ENCODE measurements around the gene ZFP30.
"Not testable (repeated sequence)": the region's sequence is repeated elsewhere in the genome, so short reads cannot be mapped to it uniquely, and the experiment has no call there.

Gene ZFP30

DNA sequence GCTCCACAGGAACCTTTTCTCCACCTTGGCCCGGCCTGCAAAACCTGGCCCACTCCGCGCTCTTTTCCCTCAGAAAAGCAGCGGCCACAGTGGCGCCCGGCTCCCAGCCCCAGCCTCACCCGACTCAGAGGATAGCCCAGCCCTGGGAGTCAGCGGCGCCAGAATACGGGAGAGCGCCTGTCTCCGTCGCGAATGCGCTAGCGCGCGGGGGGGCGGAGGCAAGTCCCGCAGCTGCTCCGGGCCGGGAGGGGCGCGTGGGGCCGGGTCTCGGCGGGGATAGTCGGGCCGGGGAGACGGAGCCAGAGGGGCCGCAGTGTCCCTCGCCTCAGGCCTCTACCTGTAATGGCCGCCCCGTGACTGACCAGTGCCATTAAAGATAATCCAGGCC lies at the start of gene ZFP30:
ZFP30 (minus strand) TSS at position 165 of the 388 bp plus-strand sequence. CDS start 7,643 bp downstream, outside the sequence.
- peak; percentile 93 for DNase-seq (ENCODE audit: low spot score)

DNA sequence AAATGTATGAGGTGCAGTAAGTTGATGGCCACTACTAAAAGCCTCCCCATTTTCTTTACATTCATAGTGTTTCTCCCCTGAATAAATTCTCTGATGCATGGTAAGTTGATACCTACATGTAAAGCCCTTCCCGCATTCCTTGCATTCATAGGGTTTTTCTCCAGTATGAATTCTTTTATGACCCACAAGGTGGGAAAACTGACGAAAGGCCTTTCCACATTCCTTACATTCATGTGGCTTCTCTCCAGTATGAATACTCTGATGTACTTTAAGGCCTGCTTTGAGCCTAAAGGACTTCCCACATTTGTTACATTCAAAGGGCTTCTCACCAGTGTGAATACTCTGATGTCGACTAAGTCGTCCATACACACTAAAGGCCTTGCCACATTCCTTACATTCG lies 43.8 kb upstream of the ZFP30 start:
- peak; percentile 30 for DNase-seq (ENCODE audit: low spot score)

DNA sequence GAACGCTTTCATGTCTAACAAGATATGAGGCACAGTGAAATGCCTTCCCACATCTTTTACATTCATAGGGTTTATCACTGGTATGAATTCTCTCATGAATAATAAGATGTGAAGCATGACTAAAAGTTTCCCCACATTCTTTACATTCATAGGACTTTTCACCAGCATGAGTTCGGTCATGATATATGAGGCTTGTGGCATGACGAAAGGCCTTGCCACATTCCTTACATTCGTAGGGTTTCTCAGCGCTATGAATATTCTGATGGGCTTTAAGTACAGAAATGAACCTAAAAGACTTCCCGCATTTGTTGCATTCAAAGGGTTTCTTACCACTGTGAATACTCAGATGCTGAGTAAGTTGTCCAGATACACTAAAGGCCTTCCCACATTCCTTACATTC lies 43.0 kb upstream of the ZFP30 start:
- DNase-seq (ENCODE audit: low spot score), result no peak

DNA sequence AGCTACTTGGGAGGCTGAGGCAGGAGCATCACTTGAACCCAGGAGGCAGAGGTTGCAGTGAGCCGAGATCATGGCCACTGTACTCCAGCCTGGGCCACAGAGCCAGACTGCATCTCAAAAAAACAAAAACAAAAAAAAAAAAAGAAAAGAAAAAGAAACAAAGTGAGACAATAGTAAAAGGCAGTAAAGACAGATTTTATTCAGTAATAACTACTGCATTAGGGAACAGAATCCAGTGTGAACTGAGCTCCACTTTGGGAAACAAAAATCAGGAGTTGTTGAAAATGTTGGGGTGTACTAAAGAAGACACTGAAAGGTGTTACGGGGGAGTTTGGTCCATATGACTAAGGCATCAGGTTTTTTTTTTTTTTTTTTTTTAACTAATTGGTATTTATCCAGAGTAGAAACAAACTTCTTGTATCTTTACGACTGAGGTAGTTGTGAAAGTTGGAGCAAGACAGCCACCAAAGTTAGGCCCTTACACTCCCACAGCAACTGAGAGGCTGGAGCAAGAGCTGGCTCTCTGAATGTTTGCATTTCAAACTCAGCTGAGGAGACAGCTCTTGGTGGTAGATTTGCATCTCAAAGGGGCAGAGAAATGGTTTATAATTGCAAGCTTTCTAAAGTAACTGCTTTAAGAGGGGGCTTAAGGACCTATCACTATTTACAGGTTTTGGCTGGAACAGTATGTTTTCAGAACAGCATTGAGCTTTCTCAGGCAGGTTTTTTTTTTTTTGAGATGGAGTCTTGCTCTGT lies 40.1 kb upstream of the ZFP30 start:
- DNase-seq (ENCODE audit: low spot score), result no peak

DNA sequence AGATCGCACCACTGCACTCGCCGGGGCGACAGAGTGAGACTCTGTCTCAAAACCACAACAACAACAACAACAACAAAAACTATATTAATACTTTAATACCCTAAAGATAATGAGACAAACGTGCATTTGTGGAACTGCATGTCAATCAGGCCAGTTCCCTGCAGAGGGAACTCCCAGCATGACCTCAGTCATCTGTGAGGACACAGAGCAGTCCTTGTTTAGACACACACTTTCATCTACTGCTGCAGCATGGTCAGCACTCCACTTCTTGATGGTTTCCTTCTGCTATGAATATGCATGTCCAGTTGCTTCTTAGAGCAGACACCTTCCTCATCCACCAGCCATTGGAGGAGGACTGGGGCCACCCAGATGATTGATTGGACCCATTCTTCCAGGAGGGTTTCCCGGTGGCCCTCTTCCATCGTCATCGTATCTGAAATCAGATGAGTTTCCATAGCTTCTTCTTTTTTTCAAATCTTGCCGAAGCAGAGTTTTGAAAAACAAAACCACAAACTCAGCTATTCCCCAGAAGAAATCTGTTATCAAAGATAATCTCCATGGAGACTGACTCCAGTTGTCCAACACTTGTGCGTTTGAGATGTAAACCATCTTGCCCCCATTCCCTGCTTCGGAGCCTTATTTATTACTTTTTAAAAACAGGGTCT lies 37.8 kb upstream of the ZFP30 start:
- no peak for DNase-seq (ENCODE audit: low spot score)

DNA sequence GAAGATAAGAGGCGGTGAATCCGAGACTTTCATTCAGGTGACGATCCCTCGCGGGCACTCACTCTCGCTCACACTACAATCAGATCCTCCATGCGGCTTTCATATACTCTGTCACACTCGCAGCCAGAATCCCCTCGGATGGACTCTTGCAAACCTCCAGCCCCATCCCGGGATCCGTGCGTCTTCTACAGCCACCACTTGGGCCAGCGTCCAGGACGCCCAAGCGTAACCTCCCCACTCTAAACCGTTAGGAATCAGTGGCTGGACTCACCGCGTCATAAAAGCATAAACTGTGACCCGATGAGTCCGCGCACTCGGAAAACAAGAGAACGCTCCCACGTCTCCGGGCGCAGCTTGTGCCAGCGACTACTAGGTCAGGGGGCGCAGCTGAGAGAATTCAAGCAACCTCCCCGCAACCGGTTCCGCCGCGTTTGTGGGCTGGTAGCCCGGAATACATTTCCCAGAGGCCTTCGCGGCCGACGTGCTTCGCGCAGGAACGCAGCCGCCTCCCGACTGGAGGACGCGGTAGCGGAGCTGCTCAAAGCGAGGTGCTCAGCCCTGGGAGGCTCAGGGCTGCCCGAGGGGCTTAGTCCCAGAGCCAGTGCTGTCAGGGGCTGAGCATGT lies 36.7 kb upstream of the ZFP30 start:
- peak; percentile 44 for DNase-seq (ENCODE audit: low spot score)

DNA sequence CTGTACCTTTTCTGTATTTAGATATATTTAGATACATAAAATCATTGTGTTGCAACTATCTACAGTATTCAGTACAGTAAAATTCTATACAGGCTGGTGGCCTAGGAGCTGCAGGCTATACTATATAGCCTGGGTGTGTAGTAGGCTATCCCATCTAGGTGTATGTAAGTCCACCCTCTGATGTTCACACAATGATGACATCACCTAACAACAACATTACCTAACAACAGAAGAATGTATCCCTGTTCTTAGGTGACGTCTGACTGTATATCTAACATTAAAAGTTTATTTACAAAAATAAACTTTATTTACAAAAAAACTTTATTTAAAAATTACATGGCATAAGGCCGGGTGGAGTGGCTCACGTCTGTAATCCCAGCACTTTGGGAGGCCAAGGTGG lies 28.3 kb upstream of the ZFP30 start:
- DNase-seq (ENCODE audit: low spot score), result no peak

DNA sequence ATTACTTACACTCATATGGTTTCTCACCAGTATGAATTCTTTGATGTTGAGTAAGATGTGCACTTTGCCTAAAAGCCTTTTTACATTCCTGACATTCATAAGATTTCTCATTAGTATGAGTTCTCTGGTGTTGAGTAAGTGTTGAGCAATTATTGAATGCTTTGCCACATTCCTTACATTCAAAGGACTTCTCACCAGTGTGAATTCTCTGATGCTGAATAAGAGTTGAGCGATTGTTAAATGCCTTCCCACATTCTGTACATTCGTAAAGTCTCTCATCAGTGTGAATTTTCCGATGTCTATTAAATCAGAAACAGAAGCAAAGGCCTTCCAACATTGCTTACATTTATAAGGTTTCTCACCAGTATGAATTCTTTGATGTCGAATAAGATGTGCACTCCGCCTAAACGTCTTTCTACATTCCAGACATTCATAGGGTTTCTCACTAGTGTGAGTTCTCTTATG lies 14.2 kb upstream of the ZFP30 start:
- no peak for DNase-seq (ENCODE audit: low spot score)

DNA sequence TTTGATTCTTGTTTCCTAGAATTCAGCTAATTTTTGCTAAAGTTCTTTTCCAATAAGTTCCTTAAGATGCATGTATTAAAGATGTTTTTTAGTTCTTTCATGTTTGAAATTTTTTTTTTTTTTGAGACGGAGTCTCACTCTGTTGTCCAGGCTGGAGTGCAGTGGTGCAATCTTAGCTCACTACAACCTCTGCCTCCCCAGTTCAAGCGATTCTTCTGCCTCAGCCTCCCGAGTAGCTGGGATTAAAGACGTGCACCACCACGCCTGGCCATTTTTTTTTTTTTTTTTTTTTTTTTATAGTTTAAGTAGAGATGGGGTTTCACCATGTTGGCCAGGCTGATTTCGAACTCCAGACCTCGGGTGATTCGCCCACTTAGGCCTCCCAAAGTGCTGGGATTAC lies 1.9 kb upstream of the ZFP30 start:
- DNase-seq (ENCODE audit: low spot score), result not testable (repeated sequence)

DNA sequence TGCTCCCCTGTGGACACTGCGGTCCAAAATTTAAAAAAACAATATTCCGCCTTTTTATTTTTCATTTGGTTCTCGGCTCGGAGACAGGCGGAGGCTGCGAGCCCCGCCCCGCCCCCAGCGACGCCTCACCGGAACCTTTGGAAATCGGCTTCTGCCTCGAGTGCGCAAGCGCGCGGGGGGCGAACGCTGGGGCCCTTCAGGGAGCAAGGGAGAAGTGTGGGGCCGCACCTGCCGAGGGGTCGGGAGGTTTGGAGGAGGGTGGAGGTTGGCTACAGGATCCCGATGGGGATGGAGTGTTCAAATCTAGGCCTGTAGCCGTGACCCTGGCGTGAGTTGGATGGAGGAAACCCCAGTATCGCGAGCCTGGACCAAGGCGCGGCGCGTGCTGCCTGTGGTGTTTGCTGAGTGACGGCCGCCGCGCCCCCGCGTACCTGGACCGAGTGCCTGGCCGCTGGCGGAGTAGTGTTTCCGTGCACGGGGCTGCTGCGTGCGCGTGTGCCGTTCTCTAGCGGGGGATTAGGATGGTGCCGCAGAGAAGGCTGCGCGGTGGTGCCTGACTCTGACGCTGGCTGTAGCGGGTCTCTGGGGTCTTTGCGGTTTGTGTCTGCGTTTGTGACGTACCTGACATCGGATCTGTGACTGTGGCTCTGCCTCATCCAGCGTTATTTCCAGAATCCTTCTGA lies 565 bp upstream of the ZFP30 start:
- DNase-seq (ENCODE audit: low spot score), result peak; percentile 92

DNA sequence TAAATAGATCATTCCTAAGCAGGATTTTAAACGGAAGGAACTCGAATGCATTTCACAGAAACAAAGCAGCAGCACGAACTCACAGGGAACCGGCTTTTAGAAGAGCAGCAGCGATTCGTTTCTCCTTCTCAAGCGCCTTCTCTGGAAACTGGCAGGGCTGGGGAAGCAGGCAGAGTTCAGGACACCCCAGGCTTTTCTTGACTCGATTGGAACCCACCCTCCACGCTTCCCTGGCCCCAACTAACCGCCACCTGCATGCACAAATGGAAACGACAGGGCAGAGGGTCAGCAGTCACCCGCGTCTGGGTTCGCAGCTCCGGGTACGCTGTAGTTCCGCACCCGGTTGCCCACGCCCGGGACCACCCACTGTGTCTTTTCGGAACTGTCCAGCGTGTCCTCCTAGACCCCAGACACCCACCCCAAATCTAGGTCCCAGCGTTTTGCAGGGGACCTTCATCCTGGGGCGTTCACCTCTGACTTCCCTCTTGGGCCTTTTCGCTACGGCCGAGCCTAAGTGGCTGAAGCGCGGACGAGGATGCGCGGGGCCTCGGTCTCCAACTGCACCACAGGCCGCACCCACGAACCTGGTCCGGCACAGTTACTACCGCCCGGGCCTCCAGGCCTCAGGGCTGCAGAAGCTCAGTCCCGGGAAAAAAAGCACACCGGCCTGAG lies 500 bp downstream of the ZFP30 start:
- DNase-seq (ENCODE audit: low spot score), result peak; percentile 68

DNA sequence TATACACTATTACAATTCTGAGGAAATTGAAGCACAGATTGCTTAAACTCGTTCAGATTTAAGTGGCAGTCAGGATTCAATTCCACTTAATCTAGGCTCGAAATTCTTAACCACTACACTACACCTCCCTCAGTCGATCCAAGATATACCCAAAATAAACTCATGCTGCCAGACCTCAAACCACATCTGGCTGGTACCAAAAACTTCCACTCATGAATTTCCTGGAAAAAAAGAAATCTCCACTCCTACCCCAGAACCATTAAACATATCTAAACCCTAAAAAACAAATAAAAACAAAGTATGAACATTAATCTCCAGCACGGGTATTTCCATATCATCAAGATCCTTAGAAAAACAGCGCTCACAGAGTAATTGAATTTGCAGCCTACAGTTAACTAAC lies 1.1 kb downstream of the ZFP30 start:
- no peak for DNase-seq (ENCODE audit: low spot score)

DNA sequence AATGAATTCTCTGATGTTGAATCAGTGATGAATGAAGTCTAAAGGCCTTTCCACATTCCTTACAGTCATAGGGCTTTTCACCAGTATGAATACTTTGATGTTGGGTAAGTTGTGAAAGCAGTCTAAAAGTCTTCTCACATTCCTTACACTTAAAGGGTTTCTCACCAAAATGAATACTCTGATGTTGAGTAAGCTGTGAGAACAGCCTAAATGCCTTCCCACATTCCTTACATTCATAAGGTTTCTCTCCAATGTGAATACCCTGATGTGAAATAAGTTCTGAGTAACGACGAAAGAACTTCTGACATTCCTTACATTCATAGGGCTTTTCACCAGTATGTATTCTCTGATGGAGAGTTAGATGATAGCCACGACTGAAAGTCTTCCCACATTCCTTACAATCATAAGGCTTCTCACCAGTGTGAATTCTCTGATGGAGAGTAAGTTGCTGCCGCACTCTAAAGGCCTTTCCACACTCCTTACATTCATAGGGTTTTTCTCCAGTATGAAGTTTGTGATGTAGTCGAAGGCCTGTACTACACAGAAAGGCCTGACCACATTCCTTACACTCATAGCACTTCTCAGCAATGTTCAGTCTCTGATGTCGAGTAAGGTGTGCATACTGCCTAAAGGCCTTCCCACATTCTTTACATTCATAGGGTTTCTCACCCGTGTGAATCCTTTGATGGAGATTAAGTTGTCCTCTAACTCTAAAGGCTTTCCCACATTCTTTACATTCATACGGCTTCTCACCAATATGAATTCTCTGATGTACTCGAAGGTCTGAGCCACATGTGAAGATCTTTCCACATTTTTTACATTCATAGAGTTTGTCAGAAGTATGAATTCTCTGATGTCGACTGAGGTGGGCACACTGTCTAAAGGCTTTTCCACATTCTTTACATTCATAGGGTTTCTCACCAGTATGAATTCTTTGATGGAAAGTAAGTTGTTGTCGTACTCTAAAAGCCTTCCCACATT lies 19.9 kb downstream of the ZFP30 start:
- DNase-seq (ENCODE audit: low spot score), result no peak

DNA sequence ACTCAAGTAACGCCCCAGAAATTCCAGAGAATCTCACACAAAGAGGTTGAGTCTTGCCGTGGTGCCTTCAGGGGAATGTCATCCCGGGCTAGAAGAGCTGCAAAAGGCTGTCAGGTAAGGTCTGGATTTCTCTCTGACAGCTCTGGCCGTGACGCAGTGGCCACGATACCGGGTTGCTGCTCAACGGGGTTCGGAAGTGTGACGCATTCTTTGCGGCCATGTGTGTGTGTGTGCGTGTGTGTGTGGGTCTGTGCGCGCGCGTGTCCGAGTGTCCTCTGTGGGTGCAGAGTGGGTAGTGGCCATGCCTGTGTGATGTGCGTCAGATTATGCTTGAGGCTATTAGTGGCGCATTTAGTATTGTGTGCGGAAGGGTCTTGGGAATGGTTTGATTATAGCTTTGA lies 60.3 kb downstream of the ZFP30 start:
- DNase-seq (ENCODE audit: low spot score), result no peak

DNA sequence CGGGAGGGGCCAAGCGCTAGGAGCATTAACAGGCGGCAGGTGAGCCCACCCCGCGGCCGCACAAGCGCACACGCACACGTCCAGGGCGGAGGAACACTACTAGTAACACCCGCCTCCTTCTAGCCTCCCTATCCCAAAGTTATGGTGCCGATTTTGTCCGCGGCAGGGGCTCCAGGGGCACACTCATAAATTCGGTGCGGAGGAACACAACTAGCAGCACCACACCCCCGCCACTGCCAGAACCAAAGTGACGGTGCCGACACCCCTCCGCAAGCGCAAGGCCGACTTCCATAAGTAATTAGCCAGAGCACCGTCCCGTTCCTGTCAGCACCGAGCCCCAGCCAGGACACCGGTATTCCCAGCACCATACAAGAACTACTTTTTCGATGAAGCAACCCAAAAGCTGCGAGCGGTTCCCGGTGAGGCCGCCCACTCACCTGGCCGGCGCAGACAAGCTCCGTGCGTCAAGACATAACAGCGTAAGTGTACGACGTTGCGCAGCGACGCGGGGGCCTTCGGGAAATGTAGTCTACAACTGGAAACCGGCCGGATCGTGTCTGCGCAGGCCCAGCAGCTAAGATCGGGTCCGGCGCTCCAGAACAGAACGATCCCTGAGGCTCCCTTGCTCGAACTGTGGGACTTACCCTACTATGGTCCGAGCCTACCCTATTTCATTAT lies 60.8 kb downstream of the ZFP30 start, which contains the start of the genes ZNF540 and ZNF571:
ZNF540 (plus strand) TSS at position 573 of the 678 bp plus-strand sequence. CDS start 3,572 bp downstream, outside the sequence.
ZNF571 (minus strand) TSS at position 489 of the 678 bp plus-strand sequence. CDS start 8,116 bp downstream, outside the sequence.
- DNase-seq (ENCODE audit: low spot score), result peak; percentile 98

DNA sequence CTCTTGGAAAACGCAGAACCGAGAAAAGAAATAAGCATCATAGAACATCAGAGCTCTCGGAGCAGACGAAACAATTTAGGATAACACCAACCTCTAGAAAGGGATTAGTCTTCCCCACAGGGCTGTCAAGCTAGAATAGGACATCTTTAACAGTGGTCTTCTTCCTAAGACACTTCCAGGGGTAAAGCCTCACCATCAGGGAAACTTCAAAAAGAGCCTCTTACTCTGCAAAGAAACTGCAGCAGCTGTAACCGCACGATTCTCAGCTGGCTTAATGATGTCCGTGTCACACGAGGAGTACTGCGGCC lies 61.3 kb downstream of the ZFP30 start:
- no peak for DNase-seq (ENCODE audit: low spot score)

DNA sequence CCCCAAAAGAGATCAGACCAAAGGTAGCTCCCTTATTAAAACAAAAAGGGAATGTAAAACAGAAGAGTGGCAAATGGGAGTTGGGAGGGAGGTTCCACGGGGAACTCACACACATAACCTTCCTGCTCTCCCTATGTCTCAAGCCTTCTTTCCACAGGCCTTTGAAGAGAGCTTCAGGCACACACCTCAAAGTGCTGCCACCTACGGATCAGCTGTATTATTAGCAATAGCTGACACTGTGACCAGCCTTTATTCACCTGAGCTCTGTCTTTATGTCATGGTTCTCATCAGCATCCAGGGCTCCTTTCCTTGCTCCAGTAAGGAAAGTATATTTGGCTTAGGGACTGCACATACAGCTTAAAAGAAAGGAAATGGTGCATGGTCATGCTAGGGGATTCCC lies 71.9 kb downstream of the ZFP30 start:
- DNase-seq (ENCODE audit: low spot score), result no peak

DNA sequence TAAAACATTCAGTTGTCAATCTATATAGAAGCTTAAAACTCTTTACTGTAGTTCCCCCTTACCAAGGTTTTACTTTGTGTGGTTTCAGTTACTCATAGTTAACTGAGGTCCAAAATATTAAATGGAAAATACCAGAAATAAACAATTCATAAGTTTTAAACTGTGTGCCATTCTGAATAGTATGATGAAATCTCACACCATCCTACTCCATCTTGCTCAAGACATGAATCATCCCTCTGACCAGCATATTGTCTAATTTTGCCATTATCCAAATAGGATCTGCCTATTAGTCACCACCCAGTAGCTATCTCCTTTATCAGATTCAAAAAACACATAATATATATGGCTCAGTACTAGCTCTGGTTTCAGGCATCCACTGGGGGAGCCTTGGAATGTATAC lies 83.1 kb downstream of the ZFP30 start:
- DNase-seq (ENCODE audit: low spot score), result no peak

DNA sequence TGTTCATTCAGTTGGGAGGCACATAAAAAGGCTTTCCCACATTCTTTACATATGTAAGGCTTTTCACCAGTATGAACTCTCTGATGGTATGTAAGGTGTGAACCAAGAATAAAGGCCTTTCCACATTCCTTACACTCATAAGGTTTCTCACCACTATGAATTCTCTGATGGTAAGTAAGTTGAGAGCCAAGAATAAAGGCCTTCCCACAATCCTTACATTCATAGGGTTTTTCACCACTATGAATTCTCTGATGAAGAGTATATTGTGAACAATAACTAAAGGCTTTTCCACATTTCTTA lies 89.9 kb downstream of the ZFP30 start:
- DNase-seq (ENCODE audit: low spot score), result no peak

DNA sequence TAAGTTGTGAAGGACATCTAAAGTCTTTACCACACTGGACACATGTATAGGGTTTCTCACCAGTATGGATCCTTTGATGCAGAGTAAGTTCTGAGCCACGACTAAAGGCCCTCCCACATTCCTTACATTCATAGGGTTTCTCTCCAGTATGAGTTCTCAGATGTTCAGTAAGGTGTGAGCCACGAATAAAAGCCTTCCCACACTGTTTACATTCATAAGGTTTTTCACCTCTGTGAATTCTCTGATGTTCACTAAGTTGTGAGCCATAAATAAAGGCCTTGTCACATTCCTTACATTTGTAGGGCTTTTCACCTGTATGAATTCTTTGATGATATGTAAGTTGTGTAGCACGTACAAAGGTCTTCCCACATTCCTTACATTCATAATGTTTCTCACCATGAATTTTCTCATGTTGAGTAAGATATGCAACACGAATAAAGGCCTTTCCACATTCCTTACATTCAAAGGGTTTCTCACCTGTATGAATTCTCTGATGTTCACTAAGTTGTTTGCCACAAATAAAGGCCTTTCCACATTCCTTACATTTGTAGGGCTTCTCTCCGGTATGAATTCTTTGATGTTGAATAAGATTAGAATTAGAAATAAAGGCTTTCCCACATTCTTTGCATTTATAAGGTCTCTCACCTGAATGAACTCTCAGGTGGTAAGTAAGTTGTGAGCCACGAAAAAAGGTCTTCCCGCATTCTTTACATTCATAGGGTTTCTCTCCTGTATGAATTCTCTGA lies 90.5 kb downstream of the ZFP30 start:
- peak; percentile 13 for DNase-seq (ENCODE audit: low spot score)
